Anterior cingulate cortex (tissue), 58 donors: ENCODE results near the gene KIF16B.
"Not testable (repeated sequence)": the region's sequence is repeated elsewhere in the genome, so short reads cannot be mapped to it uniquely, and the experiment has no call there.

Source experiments
- DNase-seq, 58 donors: peaks; one replicate each; lab custom pipeline; 2025; lab: John Stamatoyannopoulos, UW

KIF16B gene

GRCh38 chr20:16230402-16230801 lies 342.8 kb downstream of the KIF16B start:
- DNase-seq = no peak

DNA sequence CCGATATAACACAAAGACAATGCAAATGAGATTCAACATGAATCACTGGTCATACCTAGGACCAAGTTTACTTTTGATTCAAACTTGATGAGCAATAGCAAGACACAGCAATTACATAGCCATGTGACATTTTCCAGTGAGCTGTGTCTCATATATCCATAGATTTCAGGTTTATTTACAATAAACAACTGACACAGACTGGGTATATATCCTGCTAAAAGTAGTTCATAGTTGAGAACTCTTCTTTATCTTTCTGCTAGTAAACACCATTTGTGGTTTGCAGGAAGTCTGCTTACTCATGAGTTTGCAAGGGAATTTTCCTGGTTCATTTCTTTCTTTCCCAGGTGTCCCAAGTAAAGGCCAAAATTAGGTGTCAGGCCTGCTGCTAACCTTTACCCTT lies 343.4 kb downstream of the KIF16B start:
- no peak for DNase-seq

DNA sequence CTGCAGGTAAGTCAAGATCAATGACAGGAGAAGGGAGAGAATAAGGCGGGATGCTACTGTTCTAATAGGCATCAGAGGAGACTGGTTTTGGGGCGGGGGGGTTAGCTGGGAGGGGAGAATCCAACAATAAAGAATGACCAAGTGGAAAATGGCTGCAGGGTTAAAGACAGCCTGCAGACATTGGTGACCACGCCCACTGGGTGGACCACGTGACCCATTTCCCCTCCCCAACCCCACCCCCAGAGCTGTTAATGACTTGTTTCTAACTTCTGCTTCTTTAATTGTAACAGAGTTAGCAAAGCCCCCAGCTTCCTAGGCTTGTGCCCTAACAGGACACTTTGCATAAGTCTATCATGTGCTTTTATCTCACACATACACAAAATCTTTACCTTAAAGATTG lies 344.5 kb downstream of the KIF16B start:
- no peak for DNase-seq

DNA sequence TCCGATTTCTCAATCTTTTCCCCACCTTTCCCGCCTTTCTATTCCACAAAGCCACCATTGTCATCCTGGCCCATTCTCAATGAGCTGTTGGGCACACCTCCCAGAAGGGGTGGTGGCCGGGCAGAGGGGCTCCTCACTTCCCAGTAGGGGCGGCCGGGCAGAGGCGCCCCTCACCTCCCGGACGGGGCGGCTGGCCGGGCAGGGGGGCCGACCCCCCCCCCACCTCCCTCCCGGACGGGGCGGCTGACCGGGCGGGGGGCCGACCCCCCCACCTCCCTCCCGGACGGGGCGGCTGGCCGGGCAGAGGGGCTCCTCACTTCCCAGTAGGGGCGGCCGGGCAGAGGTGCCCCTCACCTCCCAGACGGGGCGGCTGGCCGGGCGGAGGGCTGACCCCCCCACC lies 346.3 kb downstream of the KIF16B start:
- DNase-seq = not testable (repeated sequence)

DNA sequence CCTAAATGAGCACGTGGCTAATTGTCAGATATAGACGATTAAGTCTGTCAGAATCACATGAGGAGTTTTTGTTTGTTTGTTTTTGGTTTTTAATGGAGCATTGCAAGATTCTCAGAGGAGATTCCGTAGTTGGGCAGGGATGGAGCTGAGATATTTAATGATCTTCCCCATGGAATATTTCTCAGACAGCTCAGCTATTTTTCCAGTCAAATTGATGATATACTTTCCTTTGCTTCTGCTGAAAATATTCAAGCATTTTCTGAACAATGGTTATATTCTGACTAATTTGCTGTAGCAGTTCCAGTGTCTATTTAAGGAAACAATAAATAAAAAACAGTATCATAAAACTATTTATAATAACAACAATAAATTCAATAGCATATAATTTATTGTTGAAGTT lies 348.4 kb downstream of the KIF16B start:
- DNase-seq = no peak

DNA sequence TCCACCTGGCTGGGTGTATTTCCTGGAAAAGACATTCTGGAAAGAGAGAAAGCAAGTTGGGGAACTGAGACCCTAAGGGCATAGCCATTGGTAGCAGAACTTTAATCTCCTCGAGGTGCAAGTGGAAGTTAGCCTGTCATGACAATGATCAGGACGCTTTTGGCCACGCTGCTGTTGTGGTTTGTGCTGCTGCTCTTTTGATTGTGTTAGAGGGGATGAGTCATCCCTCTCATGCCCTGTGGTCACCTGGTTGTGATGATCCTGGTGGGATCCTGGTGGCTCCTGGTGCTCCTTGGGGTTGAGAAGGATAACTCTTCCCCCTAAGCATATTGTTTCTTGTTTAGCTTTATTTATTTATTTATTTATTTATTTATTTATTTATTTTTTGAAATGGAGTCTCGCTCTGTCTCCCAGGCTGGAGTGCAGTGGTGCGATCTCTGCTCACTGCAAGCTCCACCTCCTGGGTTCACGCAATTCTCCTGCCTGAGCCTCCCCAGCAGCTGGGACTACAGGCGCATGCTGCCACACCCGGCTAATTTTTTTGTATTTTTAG lies 350.3 kb downstream of the KIF16B start:
- DNase-seq = no peak
